ENCODE results near the gene PPM1F. TPM values are rescaled to one million over a fixed set of nuclear protein-coding genes. Genes with fewer than 3 reads are reported as not detected.

The PPM1F gene
- total RNA-seq, 1 donor from 2014 or later, result 51.0 TPM

DNA sequence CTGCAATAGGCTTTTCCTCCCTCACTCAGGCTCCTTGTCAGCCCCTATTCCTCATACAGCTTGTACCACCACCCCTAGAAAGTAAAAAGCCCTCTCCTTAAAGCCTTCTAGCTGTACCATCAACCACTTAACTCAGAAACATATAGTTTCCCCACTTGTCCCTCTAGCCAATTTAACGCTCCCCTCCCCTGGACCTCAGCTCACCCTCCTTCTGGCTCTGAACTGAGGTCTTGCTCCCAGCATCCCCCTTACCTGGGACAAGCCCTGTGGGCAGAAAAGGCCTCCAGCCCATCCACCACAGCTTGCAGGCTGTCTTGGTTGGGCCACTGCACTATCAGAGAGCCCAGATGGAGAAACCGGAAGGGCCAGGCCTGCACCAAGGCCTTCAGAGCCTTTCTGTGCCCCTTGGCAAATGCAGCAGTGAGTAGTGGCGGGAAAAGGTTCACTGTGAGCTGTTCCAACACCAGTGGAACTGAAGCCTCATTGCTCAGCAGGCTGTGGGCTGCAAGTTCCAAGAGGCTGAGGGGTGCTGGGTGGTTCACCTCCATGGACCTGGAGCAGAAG, 42.3 kb upstream of the PPM1F start:
- H3K36me3 ChIP-seq, result no peaks in the 10 kb centered on the region
- no peaks in the 10 kb centered on the region for H3K9me3 ChIP-seq
- DNase-seq (no peak), ATAC-seq (no peak)
- H3K27me3 ChIP-seq (ENCODE audit: low read depth), result peaks cover 4% of the 10 kb centered on the region
- intact Hi-C loops (cut with DNase I), result no loop called here
- H3K4me3 ChIP-seq, result no peak overlapping the region
- H3K27ac ChIP-seq, result no peak overlapping the region
- H3K4me1 ChIP-seq, result no peaks in the 10 kb centered on the region
- TF ChIP-seq, protein P1, sequence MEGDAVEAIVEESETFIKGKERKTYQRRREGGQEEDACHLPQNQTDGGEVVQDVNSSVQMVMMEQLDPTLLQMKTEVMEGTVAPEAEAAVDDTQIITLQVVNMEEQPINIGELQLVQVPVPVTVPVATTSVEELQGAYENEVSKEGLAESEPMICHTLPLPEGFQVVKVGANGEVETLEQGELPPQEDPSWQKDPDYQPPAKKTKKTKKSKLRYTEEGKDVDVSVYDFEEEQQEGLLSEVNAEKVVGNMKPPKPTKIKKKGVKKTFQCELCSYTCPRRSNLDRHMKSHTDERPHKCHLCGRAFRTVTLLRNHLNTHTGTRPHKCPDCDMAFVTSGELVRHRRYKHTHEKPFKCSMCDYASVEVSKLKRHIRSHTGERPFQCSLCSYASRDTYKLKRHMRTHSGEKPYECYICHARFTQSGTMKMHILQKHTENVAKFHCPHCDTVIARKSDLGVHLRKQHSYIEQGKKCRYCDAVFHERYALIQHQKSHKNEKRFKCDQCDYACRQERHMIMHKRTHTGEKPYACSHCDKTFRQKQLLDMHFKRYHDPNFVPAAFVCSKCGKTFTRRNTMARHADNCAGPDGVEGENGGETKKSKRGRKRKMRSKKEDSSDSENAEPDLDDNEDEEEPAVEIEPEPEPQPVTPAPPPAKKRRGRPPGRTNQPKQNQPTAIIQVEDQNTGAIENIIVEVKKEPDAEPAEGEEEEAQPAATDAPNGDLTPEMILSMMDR (IDR thresholded peaks at IDR 0.05), result no peak

DNA sequence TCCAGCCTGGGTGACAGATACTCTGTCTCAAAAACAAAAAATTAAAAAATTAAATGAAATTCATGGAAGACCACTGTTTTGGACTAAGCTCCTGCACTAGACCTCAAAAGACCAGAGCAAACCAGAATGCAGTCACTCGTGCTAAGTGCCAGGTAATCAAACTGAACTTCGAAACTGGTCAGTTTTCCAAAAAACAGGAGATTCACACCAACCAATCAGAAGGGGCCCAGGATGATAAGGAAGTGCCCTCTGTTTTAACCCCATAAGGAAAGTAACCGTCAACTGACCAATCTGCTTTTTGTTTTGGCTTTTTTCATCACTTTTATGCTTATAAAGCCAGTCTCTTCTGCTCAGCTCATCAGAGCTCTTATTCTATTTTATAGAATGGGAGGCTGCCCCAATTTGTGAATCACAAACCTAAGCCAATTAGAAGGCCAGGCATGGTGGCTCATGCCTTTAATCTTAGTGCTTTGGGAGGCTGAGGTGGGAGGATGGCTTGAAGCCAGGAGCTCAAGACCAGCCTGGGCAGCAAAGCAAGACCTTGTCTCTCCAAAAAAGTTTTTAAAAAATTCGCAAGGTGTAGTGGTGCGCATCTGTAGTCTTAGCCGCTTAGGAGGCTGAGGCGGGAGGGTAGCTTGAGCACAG, 40.1 kb upstream of the PPM1F start:
- Histone ChIP-seq H3K36me3 (no peaks in the 10 kb centered on the region), H3K4me1 (no peaks in the 10 kb centered on the region), H3K4me3 (no peak overlapping the region), H3K9me3 (no peaks in the 10 kb centered on the region), H3K27ac (no peak overlapping the region), H3K27me3 (ENCODE audit: low read depth) (peaks cover 4% of the 10 kb centered on the region)
- TF ChIP-seq, protein P1 (IDR thresholded peaks at IDR 0.05), result no peak
- intact Hi-C loops (cut with DNase I), result no loop called here
- DNase-seq (no peak), ATAC-seq (no peak)

DNA sequence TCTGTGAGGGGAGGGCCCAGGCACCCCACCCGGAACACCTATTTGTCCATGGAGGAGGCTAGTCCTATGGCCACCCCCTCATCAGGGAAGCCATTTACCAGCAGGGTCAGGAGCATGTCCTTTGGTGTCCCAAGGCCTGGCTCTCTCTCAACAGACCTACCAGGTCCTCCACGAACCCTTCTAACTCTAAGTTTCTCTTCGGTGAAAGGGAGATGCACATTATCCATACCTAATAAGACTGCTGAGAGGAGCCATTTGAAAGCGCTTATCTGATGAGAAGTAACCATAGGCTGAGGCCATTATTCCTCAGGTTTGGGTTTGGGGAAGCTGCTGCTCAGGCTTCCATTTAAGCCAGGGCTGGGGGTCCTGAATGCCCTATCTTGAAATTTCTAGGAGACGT, 39.1 kb upstream of the PPM1F start:
- TF ChIP-seq, protein P1 (IDR thresholded peaks at IDR 0.05), result no peak
- no peaks in the 10 kb centered on the region for H3K4me1 ChIP-seq
- H3K27me3 ChIP-seq (ENCODE audit: low read depth), result peaks cover 4% of the 10 kb centered on the region
- intact Hi-C loops (cut with DNase I), result no loop called here
- no peaks in the 10 kb centered on the region for H3K9me3 ChIP-seq
- no peak overlapping the region for H3K4me3 ChIP-seq
- H3K36me3 ChIP-seq, result no peaks in the 10 kb centered on the region
- no peak overlapping the region for H3K27ac ChIP-seq
- ATAC-seq (peak in 1 of 2 donors; percentile 10), DNase-seq (no peak)

DNA sequence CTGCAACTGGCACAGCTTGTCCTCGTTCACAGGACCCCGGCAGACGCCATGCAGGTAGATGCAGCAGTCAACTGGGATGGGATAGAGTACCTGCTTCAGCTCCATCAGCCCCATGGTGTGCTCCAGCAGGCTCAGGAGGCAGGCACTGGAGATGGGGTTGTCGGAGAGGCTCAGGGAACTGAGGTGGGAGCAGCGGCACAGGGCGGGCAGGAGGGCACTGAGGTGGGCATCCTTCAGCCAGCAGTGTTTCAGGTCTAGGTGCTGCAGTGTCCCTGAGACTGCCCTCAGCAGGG, 38.6 kb upstream of the PPM1F start:
- Histone ChIP-seq H3K4me1 (no peaks in the 10 kb centered on the region), H3K36me3 (no peaks in the 10 kb centered on the region), H3K4me3 (no peak overlapping the region), H3K9me3 (no peaks in the 10 kb centered on the region), H3K27me3 (ENCODE audit: low read depth) (peaks cover 4% of the 10 kb centered on the region), H3K27ac (no peak overlapping the region)
- intact Hi-C loops (cut with DNase I), result no loop called here
- no peak for DNase-seq
- TF ChIP-seq, protein P1 (IDR thresholded peaks at IDR 0.05), result no peak
- ATAC-seq, result peak in 1 of 2 donors; percentile 7

DNA sequence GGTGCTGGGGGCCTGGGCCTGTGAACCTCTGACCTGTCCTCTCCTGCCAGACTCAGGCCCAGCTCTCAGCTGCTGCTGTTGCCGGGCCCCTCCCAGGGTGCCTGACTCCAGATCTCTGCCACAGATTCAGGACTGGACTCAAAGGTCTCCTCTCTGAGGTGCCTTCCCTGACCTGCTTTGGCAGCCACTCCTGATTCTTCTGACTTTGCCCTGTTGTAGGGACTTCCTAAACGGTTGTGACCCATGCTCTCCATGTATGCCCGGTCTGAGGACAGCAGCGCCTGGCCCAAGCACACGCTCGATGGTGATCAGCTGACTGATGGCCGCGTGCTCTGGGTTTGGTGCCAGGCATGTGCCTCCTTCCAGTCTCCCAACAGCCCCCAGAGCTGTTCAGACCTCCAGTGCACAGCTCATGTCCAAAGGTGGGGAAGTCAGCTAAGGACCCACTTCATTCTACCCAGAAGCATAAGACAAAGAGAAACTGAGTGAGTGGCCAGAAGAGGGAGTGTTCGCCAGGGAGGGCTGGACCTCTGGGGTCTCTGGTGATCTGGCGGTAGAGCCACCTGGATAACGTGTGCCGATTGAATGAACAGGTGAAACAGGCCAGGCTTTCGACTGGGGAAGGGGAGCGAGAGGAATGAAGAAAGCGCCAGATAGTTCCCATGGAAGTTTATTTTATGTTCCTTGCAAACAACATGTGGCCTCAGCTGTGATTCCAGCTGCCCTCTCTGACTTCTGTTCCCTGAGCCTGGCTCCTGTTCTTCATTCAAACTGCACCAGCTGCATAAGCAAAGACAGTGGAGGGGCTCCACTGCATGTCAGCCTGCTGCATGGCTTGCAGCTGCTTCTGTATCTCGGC, 38.0 kb upstream of the PPM1F start:
- Histone ChIP-seq H3K36me3 (no peaks in the 10 kb centered on the region), H3K4me1 (no peaks in the 10 kb centered on the region), H3K27me3 (ENCODE audit: low read depth) (peaks cover 4% of the 10 kb centered on the region), H3K27ac (no peak overlapping the region), H3K4me3 (no peak overlapping the region), H3K9me3 (no peaks in the 10 kb centered on the region)
- intact Hi-C loops (cut with DNase I), result no loop called here
- DNase-seq, result no peak
- peak in 1 of 2 donors; percentile 14 for ATAC-seq
- TF ChIP-seq, protein P1 (IDR thresholded peaks at IDR 0.05), result no peak

All from lower lobe of right lung (tissue), 2 donors.